SH-SY5Y (cell line): ENCODE data around the gene HDAC9.

Source experiments
- GATA2 ChIP-seq: IDR thresholded peaks from 2 replicates; pipeline ENCODE4 v1.6.1; 2011; ENCODE audit warnings: mild to moderate bottlenecking, low read depth, low read length
- GATA3 ChIP-seq: IDR thresholded peaks from 2 replicates; pipeline ENCODE4 v1.6.1; 2011; ENCODE audit warnings: low read depth, mild to moderate bottlenecking, low read length, moderate library complexity

DNA sequence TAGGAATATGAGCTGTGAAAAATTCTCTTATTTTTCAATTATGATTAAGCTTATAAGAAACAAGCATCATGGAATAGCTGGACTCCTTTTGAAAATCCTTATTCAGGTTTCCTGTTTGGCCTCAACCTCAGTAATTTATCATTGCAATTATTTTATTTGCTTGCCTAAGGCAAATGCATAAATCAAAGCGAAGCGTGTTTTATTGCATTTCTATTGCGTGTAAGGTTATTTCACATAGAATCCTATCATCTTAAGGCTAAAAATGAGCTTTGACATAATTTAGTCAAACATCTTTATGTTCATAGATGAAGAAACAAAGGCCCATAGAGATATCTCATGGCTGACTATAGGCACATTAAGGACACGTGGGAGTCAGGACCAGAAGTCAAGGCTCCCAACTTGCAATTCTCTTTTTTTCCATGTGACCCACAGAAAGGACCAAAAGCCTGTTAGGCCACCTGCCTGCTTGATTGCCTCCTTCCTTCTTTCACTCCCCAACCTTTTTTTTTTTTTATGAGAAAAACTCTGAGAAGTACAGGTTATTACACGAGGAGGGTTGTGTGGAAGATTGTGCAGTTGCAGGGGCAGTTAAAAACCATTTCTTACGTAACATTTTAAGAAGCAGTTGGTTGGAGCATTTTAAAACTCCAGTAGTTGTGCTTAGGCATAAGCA, 261.0 kb downstream of the HDAC9 start:
- TF ChIP-seq GATA2 = no peak
- TF ChIP-seq GATA3 = no peak
